ENCODE measurements around the gene NIN.

The NIN gene

DNA sequence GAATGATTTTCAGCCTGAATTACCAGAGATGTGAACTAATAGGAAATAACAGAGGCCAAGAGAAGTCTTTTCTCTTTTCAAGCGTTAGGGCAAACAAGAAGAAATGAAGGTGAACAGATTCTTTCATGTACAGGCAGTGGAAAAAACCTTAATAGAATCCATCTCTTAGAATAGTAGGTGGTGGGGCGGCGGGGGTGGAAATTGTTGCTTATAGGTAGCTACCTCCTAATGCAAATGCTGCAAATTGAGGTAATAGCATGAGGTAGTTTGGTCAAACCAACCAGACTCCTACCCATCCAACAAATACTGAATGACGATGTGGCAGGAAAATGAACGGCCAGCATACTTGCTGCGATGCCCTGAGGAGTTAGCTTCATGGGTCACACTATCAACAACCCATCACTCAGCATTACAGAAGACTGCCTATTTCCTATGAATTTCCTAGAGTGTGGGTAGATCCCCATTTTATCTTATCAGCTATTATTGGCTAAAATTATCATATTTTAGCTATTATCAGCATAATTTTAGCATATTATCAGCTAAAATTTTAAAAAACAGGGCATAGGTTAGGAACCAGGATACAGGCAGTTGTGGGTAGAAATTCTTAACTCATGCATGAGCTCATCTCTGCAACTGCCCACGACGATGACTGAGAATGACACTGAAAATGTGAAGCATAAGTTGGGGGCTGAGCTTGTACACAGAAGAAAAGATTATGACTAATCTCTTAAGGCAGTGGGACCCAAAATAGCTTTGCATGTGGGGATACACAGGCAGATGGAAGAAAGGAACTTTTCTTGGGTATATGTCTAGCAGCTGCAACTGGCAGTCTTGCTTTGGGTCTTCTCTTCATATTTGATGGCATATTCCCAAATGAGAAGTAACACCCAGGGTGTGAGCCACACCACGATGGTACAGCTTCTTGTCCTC lies 68.7 kb downstream of the NIN start:
- peak in 1 of 2 experiments; percentile 61 for DNase-seq

DNA sequence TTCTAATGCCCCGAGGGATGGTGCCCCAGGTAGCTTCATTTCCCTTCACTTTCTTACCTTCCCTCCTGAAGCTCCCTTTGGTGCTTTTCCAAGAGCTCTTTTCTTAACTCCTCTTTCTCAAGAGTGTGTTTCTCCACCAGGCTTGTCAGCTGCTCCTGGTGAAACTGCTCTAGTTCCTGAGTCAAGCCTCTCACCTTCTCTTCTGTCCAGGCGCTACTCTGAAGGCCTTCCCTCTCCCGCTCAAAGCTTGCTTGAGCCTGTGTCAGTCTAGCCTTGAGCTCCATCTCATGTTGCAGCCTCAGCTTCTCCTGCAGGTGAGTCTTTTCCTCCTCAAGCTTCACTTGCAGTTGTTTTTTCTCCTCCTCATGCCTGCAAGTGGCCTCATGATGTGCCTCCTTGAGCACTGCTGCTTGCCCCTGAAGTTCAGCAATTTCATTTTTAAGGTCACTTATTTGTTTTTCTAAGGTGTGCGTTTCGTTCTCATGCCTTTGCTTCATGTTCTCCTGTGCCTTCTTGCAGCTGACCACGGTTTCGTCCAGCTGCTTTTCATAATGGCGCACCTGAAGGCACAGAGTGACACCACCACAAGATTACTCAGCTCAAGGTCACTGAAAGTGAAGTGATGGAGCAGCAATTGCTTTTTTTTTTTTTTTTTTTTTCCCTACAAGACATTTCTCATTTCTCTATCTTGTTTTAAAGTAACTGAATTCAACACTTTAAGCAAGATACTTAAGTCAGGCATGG lies 71.0 kb downstream of the NIN start:
- DNase-seq = no peak
- TF ChIP-seq GATA1 (IDR thresholded peaks at IDR 0.05; ENCODE audit: low read depth, low read length) = no peak
- TF ChIP-seq POLR2A (IDR thresholded peaks at IDR 0.05; ENCODE audit: low read length) = no peak

More for the DNA sequence above, 68.7 kb downstream of the NIN start:
- TF ChIP-seq POLR2A (IDR thresholded peaks at IDR 0.05; ENCODE audit: low read length) = no peak
- no peak for TF ChIP-seq GATA1 (IDR thresholded peaks at IDR 0.05; ENCODE audit: low read depth, low read length)

DNA sequence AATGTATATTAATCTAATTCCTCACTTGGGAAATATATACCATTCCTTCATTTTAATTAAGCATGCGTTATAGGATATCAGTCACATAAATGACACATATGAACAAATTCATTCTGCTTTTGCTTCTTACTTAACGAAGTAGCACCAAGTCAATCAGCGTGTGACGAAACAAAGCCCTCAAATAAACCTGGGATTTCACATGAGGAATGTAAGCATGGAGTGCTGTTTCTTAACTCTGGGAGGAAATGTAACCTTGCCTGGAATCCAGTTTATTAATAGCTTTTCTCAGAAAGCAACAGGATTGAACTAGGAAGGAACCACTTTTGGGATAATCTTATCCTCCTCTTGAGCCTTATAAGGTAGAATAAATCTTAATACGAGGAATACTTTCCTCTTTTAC lies 72.0 kb downstream of the NIN start:
- TF ChIP-seq POLR2A (IDR thresholded peaks at IDR 0.05; ENCODE audit: low read length) = no peak
- no peak for TF ChIP-seq GATA1 (IDR thresholded peaks at IDR 0.05; ENCODE audit: low read depth, low read length)
- no peak for DNase-seq

DNA sequence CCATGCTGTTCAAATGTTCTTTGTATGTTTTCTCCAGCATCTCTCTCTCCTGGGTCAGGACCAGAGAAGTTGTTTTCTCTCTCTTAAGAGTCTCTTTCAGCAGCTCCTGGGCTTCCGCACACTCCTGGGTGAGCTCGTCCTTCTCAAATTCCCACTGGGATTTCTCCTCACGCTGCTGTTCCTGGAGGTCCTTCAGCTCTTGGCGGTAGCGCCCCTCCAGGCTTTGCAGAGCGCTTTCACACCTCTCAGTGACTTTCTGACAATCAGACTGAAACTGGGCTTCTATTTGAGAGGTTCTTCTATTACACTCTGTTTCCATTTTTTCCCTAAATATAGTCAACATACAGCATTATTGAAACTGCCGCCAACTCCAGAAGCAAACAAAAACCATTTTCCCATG lies 72.7 kb downstream of the NIN start:
- TF ChIP-seq POLR2A (IDR thresholded peaks at IDR 0.05; ENCODE audit: low read length) = no peak
- no peak for TF ChIP-seq GATA1 (IDR thresholded peaks at IDR 0.05; ENCODE audit: low read depth, low read length)
- no peak for DNase-seq

DNA sequence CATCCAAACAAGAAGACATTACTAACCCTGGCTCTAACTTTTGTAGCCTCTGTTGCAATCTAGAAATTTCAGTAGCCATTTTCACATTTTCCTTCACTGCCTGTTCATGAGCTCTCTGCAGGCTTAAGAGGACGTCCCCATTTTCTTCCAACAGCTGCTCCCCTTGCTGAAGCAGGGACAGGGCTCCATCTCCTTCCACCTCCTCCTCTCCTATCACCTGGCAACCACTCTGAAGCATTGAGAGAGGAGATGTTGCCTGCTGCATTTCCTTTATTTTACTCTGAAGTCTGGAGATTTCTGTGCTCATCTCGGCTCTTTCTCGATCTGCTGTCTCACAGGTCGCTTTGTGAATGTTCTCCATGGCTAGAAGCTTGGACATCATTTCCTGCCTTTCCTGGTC lies 73.3 kb downstream of the NIN start:
- no peak for TF ChIP-seq GATA1 (IDR thresholded peaks at IDR 0.05; ENCODE audit: low read depth, low read length)
- TF ChIP-seq POLR2A (IDR thresholded peaks at IDR 0.05; ENCODE audit: low read length) = no peak
- DNase-seq = no peak

DNA sequence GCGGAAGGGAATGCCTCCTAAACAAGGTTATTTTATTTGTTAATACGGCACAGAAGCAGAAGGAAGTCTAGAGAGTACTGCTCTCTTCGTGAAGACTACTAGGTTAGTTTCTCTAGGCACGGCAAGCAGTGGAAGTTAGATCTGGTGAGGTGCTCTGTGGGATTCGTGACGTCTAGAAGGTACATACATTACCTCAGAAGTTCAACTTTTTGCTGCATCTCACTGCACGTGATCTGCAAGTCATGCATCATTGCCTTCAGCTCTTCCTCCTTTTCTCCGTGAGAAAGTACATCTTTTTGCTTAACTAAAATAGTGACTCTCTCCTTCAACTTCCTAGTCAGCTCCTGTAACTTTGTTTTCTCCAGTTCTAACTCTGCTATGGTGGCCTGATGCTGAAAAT lies 74.7 kb downstream of the NIN start:
- TF ChIP-seq GATA1 (IDR thresholded peaks at IDR 0.05; ENCODE audit: low read depth, low read length) (no peak), POLR2A (IDR thresholded peaks at IDR 0.05; ENCODE audit: low read length) (no peak)
- no peak for DNase-seq

DNA sequence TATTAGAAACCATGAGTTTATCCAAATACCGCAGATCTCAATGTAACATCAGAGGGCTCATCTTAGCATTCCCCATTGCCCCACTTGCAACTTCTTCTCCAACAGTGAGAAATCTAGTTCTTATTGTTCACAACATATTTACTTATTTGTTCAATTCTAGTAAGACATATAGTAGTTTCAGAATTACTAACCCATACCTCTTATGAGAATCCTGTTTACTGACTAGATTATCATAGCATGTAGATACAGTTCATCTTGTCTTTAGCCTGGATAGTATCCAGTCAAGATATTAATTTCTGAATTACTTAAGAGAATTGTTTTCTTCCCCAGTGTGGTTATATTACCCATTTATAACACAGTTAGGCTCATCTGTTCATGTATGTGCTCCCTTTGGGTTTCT lies 80.6 kb downstream of the NIN start:
- no peak for DNase-seq
- no peak for TF ChIP-seq GATA1 (IDR thresholded peaks at IDR 0.05; ENCODE audit: low read depth, low read length)
- TF ChIP-seq POLR2A (IDR thresholded peaks at IDR 0.05; ENCODE audit: low read length) = no peak

DNA sequence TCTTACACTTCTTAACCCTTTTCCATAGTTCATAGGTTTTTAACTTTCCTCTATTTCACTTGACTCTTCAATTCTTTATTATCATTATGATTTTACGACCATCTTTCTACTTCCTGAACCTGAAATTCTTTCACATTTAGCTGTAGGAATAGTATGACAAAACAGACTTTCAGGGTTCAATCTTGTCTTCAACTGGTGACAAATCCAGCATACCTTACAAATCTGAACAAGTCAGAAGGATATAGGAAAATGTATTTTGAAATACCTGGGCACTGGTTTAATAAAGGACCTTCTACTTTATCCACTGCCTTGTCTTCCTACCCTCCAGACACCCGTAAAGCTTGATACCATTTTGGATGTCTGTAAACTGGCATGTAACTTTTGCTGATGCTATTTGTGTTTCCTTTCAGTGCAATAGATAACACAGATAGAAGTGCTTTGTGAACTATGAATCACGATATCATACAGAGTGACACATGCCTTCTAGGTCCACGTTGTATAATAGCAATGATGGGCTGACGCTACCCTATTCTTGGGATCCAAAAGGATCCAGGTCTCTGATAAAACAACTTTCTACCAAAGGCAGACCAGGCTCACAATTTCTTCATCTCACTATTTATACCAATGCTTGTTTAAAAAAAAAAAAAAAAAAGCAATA lies 85.4 kb downstream of the NIN start:
- DNase-seq = no peak
- no peak for TF ChIP-seq POLR2A (IDR thresholded peaks at IDR 0.05; ENCODE audit: low read length)
- TF ChIP-seq GATA1 (IDR thresholded peaks at IDR 0.05; ENCODE audit: low read depth, low read length) = no peak

DNA sequence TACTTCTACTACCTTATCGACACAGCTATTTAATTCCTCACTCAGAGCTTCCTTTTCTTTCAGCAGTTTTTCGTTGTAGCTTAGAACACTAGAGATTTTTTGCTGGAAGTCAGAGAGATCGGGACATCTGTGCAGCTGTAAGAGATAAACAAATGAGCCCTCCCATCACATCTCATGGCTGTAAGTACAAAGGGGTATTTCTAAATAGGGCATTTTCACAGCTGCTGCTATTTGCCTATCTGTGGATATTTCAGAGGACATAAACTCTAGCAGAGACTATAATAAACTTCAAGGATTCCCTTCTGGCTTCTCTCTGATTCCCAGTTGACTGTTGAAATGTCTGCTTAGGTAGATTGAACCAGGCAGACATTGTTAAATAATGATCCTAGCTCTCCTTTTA lies 86.7 kb downstream of the NIN start:
- no peak for DNase-seq

DNA sequence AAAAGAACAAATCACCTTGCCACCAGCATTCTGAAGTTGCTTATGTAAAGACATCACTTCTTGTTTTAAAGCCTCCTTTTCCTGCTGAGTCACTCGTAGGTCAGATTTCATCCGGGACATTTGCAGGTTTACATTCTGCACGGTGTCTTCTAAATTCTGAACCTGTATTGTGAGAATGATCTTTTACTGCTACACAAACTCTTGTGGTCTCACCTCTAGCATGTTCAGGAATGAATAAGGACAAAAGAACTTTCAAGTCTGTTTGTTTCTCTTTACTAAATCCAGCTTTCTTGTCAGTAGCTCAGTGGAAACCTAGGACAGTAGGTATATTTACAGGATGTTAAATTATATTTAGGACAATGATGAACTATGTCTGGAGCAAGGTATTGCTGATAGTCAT lies 89.4 kb downstream of the NIN start:
- TF ChIP-seq POLR2A (IDR thresholded peaks at IDR 0.05; ENCODE audit: low read length) (no peak), GATA1 (IDR thresholded peaks at IDR 0.05; ENCODE audit: low read depth, low read length) (no peak)
- DNase-seq = peak in 1 of 2 experiments; percentile 17

More for the DNA sequence above, 86.7 kb downstream of the NIN start:
- TF ChIP-seq POLR2A (IDR thresholded peaks at IDR 0.05; ENCODE audit: low read length) = no peak
- no peak for TF ChIP-seq GATA1 (IDR thresholded peaks at IDR 0.05; ENCODE audit: low read depth, low read length)

DNA sequence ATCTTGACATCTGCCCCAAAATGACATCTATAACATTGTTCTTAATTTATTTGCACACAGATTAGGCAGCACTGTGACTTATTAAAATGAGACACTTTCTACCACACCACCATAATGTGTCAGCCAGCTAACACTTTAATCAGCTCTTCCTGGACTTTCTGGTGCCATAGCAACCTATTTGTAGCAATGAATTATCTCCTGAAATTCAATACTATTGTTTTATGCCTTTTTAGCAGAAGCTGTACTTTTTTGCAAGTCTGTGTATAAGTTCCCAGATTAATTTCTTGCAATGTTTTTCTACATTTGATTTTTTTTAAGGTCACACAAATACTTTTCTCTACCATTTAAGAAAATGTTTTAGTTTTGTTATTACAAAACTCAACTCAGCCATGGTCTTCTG lies 90.1 kb downstream of the NIN start:
- no peak for DNase-seq
- no peak for TF ChIP-seq GATA1 (IDR thresholded peaks at IDR 0.05; ENCODE audit: low read depth, low read length)
- no peak for TF ChIP-seq POLR2A (IDR thresholded peaks at IDR 0.05; ENCODE audit: low read length)

DNA sequence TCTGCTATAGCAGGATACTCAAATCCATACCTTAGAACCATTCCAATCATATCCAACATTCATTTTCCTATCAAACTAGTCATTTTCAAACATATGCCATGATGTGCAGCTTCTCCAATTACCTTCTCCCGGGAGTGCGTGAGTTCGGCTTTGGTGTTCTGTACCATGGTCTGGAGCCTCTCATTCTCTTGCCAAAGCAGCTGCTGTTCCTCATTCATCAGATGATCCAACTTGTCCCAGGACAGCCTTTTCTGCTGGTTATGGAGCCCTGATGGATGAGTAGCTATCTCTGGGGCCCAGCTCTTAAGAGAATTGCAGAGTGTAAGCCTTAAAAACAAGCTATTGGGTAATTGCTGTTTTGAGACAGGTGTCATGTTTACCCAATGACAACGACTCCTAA lies 91.8 kb downstream of the NIN start:
- TF ChIP-seq POLR2A (IDR thresholded peaks at IDR 0.05; ENCODE audit: low read length) = no peak
- no peak for TF ChIP-seq GATA1 (IDR thresholded peaks at IDR 0.05; ENCODE audit: low read depth, low read length)
- peak in 1 of 2 experiments; percentile 5 for DNase-seq

DNA sequence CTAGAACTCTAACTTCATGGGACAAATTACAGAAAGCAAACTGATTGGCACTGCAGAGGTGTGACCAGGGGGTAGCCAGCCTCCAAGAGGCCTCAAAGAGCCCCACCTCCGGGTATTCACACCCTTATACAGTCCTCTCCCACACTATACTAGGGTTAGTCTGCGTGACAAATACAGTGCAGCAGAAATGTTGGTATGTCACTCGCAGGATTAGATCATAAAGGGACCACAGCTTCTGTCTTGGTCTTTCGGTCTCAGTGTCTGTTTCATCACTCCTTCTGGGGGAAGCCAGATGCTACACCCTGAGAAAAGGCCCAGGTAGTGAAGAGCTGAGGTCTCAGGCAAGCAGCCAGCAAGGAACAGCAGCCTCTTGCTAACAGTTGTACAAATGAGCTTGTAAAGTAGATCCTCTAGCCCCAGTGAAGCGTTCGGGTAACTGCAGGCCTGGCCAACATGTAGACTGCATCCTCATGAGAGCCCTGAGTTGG lies 94.0 kb downstream of the NIN start:
- TF ChIP-seq POLR2A (IDR thresholded peaks at IDR 0.05; ENCODE audit: low read length) (no peak), GATA1 (IDR thresholded peaks at IDR 0.05; ENCODE audit: low read depth, low read length) (no peak)
- DNase-seq = no peak

Measured in erythroblast (primary cell).